Measurements from ENCODE around the gene IRX6.

The IRX6 gene

GRCh38 chr16:55291847-55292246, 32.2 kb upstream of the IRX6 start:
- Histone ChIP-seq H3K4me1 (ENCODE audit: low read depth, poor library complexity, severe bottlenecking) (no peaks in the 10 kb centered on the region), H2AFZ (ENCODE audit: low read depth) (no peak overlapping the region), H4K20me1 (ENCODE audit: insufficient read depth) (no peaks in the 10 kb centered on the region), H3K27me3 (ENCODE audit: insufficient read depth, low read depth) (no peaks in the 10 kb centered on the region), H3K79me2 (ENCODE audit: insufficient read depth, low read depth) (no peaks in the 10 kb centered on the region), H3K27ac (no peak overlapping the region), H3K36me3 (ENCODE audit: insufficient read depth) (no peaks in the 10 kb centered on the region), H3K4me2 (no peak overlapping the region), H3K4me3 (IDR thresholded peaks at IDR 0.05; ENCODE audit: insufficient read depth, low read depth, low read length) (no peak overlapping the region), H3K9ac (no peak overlapping the region)
- no peak for TF ChIP-seq CTCF (conservative IDR thresholded peaks at IDR 0.05; ENCODE audit: low read depth, low read length)

- no peaks in the 10 kb centered on the region for H3K27me3 ChIP-seq (ENCODE audit: insufficient read depth, low read depth)
- H3K4me2 ChIP-seq: no peak overlapping the region
- no peak for TF ChIP-seq CTCF (conservative IDR thresholded peaks at IDR 0.05; ENCODE audit: low read depth, low read length)
- H3K4me3 ChIP-seq (IDR thresholded peaks at IDR 0.05; ENCODE audit: insufficient read depth, low read depth, low read length): no peak overlapping the region
- H2AFZ ChIP-seq (ENCODE audit: low read depth): no peak overlapping the region
- H4K20me1 ChIP-seq (ENCODE audit: insufficient read depth): no peaks in the 10 kb centered on the region
- H3K36me3 ChIP-seq (ENCODE audit: insufficient read depth): no peaks in the 10 kb centered on the region
- H3K9ac ChIP-seq: no peak overlapping the region
- no peak overlapping the region for H3K27ac ChIP-seq
- no peaks in the 10 kb centered on the region for H3K4me1 ChIP-seq (ENCODE audit: low read depth, poor library complexity, severe bottlenecking)
- H3K79me2 ChIP-seq (ENCODE audit: insufficient read depth, low read depth): no peaks in the 10 kb centered on the region
Observed at GRCh38 chr16:55292491-55292890, 31.5 kb upstream of the IRX6 start.

- H3K4me3 ChIP-seq (IDR thresholded peaks at IDR 0.05; ENCODE audit: insufficient read depth, low read depth, low read length): no peak overlapping the region
- TF ChIP-seq CTCF (conservative IDR thresholded peaks at IDR 0.05; ENCODE audit: low read depth, low read length): no peak
- H3K79me2 ChIP-seq (ENCODE audit: insufficient read depth, low read depth): no peaks in the 10 kb centered on the region
- no peaks in the 10 kb centered on the region for H3K4me1 ChIP-seq (ENCODE audit: low read depth, poor library complexity, severe bottlenecking)
- no peak overlapping the region for H3K4me2 ChIP-seq
- H3K36me3 ChIP-seq (ENCODE audit: insufficient read depth): no peaks in the 10 kb centered on the region
- no peak overlapping the region for H3K9ac ChIP-seq
- no peak overlapping the region for H2AFZ ChIP-seq (ENCODE audit: low read depth)
- no peaks in the 10 kb centered on the region for H3K27me3 ChIP-seq (ENCODE audit: insufficient read depth, low read depth)
- no peak overlapping the region for H3K27ac ChIP-seq
- H4K20me1 ChIP-seq (ENCODE audit: insufficient read depth): no peaks in the 10 kb centered on the region
Observed at GRCh38 chr16:55294129-55294528, 29.9 kb upstream of the IRX6 start.

- Histone ChIP-seq H3K9ac (no peak overlapping the region), H3K27me3 (ENCODE audit: insufficient read depth, low read depth) (no peaks in the 10 kb centered on the region), H3K36me3 (ENCODE audit: insufficient read depth) (no peaks in the 10 kb centered on the region), H3K27ac (no peak overlapping the region), H3K79me2 (ENCODE audit: insufficient read depth, low read depth) (no peaks in the 10 kb centered on the region), H3K4me3 (IDR thresholded peaks at IDR 0.05; ENCODE audit: insufficient read depth, low read depth, low read length) (no peak overlapping the region), H4K20me1 (ENCODE audit: insufficient read depth) (no peaks in the 10 kb centered on the region), H3K4me2 (no peak overlapping the region), H2AFZ (ENCODE audit: low read depth) (no peak overlapping the region), H3K4me1 (ENCODE audit: low read depth, poor library complexity, severe bottlenecking) (no peaks in the 10 kb centered on the region)
- TF ChIP-seq CTCF (conservative IDR thresholded peaks at IDR 0.05; ENCODE audit: low read depth, low read length): no peak
Observed at GRCh38 chr16:55294931-55295342, 29.1 kb upstream of the IRX6 start.
